Measurements from ENCODE around the gene RAB3B.

GRCh38 chr1:51908499-51908898 lies 82.0 kb downstream of the RAB3B start:
- TF ChIP-seq POLR2A (IDR thresholded peaks at IDR 0.05) (no peak), CTCF (IDR thresholded peaks at IDR 0.05 in 4 of 5, conservative IDR thresholded peaks at IDR 0.05 in 1 of 5) (no peak)
